Ascending aorta (tissue), 2 donors: Measurements from ENCODE around the gene ELOVL6. TPM values are rescaled to one million over a fixed set of nuclear protein-coding genes. Genes with fewer than 3 reads are reported as not detected.

Experiments used
- DNase-seq, 2 donors: peaks; one replicate each; pipeline ENCODE4 v3.0.0-alpha.2; 2019; ENCODE audit warnings: low spot score in 2 of 2
- H3K27ac ChIP-seq, 2 donors: fragments of 200-600 bp; sonication (generic); one replicate each; pipeline ENCODE4 v1.5.1; 2016 to 2017; ENCODE audit warnings: mild to moderate bottlenecking in 1 of 2
- H3K27me3 ChIP-seq: fragments of 200-600 bp; sonication (generic); one replicate; pipeline ENCODE4 v1.5.1; 2017
- H3K36me3 ChIP-seq, 2 donors: fragments of 200-600 bp; sonication (generic); one replicate each; pipeline ENCODE4 v1.5.1; 2016
- H3K4me1 ChIP-seq, 2 donors: fragments of 200-600 bp; sonication (generic); one replicate each; pipeline ENCODE4 v1.5.1; 2016 to 2017; ENCODE audit warnings: mild to moderate bottlenecking in 1 of 2
- H3K4me3 ChIP-seq, 2 donors: fragments of 200-600 bp; sonication (generic); one replicate each; pipeline ENCODE4 v1.5.1; 2016 to 2017; ENCODE audit warnings: mild to moderate bottlenecking in 1 of 2
- H3K9me3 ChIP-seq, 2 donors: fragments of 200-600 bp; sonication (generic); one replicate each; pipeline ENCODE4 v1.5.1; 2016
- intact Hi-C: fragments of 100-400 bp; cut with DNase I; formaldehyde crosslinking; loops from one replicate; pipeline ENCODE4 v1.15.1; 2023
- total RNA-seq: library from RNA; depleted of rRNA; stranded (reverse); fragments of >200 nt; gene quantifications from one replicate; pipeline ENCODE4 v1.1.0, GENCODE V29; 2016
- TF ChIP-seq, protein P1 (sequence below), 3 experiments: fragments of 200-600 bp in 2 of 3; fragments of 450-650 bp in 1 of 3; sonication (generic) in 2 of 3; IDR thresholded peaks; one replicate each; pipeline ENCODE4 v1.5.1; 2016 to 2019; ENCODE audit warnings: antibody characterized with exemption in 3 of 3, mild to moderate bottlenecking in 1 of 3, moderate library complexity in 1 of 3

The ELOVL6 gene
- total RNA-seq, 1 donor from 2014 or later, result 0.64 TPM

DNA sequence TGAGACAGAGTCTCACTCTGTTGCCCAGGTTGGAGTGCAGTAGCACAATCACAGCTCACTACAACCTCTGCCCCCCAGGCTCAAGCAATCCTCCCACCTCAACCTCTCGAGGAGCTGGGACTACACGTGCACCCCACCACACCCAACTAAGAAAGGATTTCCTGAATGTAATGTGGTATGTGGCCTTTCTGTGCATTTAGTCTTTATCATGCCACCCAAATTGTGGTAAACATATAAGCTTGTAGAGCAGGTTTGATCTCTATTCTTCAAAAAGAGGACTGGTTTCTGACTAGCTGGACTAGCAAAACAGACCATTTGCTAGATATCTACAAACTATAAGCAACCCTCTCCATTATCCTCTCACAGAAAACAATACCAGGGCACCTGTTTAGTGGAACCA is 33.6 kb downstream of the ELOVL6 start:
- Histone ChIP-seq H3K9me3 (no peaks in the 10 kb centered on the region), H3K27me3 (no peaks in the 10 kb centered on the region), H3K4me3 (no peak overlapping the region), H3K36me3 (no peaks in the 10 kb centered on the region), H3K4me1 (peaks cover 0 to 3% of the 10 kb centered on the region in 2 donors), H3K27ac (no peak overlapping the region)
- no peak for DNase-seq
- intact Hi-C loops, result loop anchor here (2.0 kb wide), 1 partner anchor 32 kb away; no protein-coding TSS in a partner anchor
- TF ChIP-seq, protein P1, sequence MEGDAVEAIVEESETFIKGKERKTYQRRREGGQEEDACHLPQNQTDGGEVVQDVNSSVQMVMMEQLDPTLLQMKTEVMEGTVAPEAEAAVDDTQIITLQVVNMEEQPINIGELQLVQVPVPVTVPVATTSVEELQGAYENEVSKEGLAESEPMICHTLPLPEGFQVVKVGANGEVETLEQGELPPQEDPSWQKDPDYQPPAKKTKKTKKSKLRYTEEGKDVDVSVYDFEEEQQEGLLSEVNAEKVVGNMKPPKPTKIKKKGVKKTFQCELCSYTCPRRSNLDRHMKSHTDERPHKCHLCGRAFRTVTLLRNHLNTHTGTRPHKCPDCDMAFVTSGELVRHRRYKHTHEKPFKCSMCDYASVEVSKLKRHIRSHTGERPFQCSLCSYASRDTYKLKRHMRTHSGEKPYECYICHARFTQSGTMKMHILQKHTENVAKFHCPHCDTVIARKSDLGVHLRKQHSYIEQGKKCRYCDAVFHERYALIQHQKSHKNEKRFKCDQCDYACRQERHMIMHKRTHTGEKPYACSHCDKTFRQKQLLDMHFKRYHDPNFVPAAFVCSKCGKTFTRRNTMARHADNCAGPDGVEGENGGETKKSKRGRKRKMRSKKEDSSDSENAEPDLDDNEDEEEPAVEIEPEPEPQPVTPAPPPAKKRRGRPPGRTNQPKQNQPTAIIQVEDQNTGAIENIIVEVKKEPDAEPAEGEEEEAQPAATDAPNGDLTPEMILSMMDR (IDR thresholded peaks at IDR 0.05), result no peak

DNA sequence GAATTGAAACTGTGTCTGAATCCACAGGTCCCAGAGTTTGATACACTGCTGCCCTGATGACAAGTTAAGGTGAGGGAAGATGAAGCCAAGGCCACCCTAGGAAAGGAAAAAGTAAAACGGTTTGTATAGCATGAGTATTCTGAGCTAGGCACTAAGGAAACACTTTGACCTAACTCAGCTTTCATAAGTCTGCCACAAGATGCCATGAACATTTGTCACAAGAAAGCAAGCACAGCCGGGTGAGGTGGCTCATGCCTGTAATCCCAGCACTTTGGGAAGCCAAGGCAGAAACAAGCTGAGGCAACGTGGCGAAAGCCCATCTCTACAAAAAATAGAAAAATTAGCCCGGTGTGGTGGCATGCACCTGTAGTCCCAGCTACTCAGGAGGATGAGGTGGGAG is 34.2 kb downstream of the ELOVL6 start:
- H3K36me3 ChIP-seq, result no peaks in the 10 kb centered on the region
- H3K27me3 ChIP-seq, result no peaks in the 10 kb centered on the region
- H3K4me1 ChIP-seq, result peaks cover 0 to 3% of the 10 kb centered on the region in 2 donors
- no peaks in the 10 kb centered on the region for H3K9me3 ChIP-seq
- DNase-seq, result no peak
- TF ChIP-seq, protein P1 (IDR thresholded peaks at IDR 0.05), result no peak
- peak overlapping the region; percentile 3 to 49 for H3K27ac ChIP-seq
- H3K4me3 ChIP-seq, result no peak overlapping the region
- intact Hi-C loops, result loop anchor here (2.0 kb wide), 1 partner anchor 33 kb away; no protein-coding TSS in a partner anchor

DNA sequence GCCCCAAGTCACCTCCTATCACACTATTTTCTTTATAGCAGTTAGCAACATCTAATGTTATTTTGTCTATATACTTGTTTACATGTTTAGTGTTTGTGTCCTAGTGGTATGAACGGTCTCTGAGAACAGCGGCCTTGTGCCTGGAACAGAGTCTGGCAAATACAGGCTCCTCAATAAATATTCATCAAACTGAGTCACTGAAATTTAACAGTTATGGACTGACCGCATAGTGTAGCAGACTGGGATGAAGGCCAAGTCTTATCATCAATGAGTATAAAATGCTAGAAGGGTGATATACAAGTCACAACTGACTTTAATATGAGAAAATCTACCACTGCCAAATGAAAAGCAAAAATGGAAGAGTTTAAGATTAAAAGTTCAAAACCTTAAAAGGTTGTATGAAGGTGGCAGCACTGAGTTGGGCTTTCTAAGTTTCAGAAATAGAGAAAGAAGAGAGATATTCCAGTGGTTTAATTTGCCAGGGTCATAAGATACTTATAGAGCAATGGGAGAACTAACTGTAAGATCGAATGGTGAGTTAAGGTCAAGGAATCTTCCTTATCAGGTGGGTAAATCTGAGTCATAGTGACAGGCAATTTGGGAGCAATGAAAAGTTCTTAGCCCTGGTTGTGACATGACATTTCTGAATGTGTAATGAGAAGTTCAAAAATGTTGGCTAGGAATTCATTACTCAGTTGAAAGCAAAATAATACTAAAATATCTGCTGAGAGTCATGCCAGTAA is 34.9 kb downstream of the ELOVL6 start:
- no peaks in the 10 kb centered on the region for H3K36me3 ChIP-seq
- TF ChIP-seq, protein P1 (IDR thresholded peaks at IDR 0.05), result peak in 1 of 3 experiments; percentile 21
- H3K9me3 ChIP-seq, result no peaks in the 10 kb centered on the region
- no peak overlapping the region for H3K4me3 ChIP-seq
- H3K27me3 ChIP-seq, result no peaks in the 10 kb centered on the region
- peaks cover 0 to 3% of the 10 kb centered on the region in 2 donors for H3K4me1 ChIP-seq
- peak overlapping the region; percentile 3 to 49 for H3K27ac ChIP-seq
- intact Hi-C loops, result loop anchor here (2.0 kb wide), 1 partner anchor 33 kb away; no protein-coding TSS in a partner anchor
- DNase-seq, result no peak

DNA sequence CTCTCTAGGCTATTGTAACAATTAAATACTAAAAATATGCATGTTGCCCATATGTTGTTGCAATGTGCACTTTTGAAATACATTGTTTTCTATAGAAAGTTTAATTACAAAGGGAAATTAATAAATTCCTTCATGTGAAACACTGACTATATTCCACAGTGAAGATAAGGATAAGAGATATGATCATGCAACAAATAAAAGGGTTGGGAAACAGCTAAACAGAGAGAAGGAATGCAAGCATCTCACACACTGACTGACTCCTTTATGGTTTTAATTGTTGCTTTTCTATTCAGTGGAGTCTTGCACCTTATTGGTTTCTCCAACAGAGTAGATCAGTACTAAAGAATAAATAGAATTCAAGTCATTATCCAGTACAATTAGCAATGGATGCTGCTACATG is 37.8 kb downstream of the ELOVL6 start:
- Histone ChIP-seq H3K9me3 (no peaks in the 10 kb centered on the region), H3K4me3 (no peak overlapping the region), H3K36me3 (no peaks in the 10 kb centered on the region), H3K27me3 (no peaks in the 10 kb centered on the region), H3K27ac (no peak overlapping the region), H3K4me1 (peaks cover 0 to 3% of the 10 kb centered on the region in 2 donors)
- no peak for DNase-seq
- TF ChIP-seq, protein P1 (IDR thresholded peaks at IDR 0.05), result no peak
- intact Hi-C loops, result no loop called here

DNA sequence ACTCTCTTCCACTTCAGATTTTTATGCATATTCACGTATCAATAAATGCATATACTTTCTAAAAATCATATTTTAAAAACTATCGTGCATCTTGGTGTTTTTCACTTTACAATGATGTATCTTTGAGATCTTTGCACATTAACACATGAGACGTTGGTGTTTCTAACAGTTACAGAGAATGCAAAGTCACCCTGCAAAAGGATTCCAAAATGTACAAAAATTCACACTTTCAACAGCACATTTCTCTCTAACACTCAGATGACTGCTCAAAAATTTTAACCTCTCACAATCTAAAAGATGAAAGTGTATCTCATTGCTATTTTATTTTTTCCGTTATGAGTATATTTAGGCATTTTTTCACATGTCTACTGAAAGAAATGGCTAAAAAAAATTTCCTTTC is 38.9 kb downstream of the ELOVL6 start:
- no peak for DNase-seq
- Histone ChIP-seq H3K9me3 (no peaks in the 10 kb centered on the region), H3K27me3 (no peaks in the 10 kb centered on the region), H3K36me3 (no peaks in the 10 kb centered on the region), H3K4me1 (peaks cover 0 to 2% of the 10 kb centered on the region in 2 donors), H3K27ac (no peak overlapping the region), H3K4me3 (no peak overlapping the region)
- TF ChIP-seq, protein P1 (IDR thresholded peaks at IDR 0.05), result no peak
- intact Hi-C loops, result no loop called here
